SIG-M5 (cell line): ENCODE data around the gene CILP.

Source experiments
- DNase-seq: peaks from one replicate; lab custom pipeline; 2025; lab: John Stamatoyannopoulos, UW

Gene CILP

GRCh38 chr15:65221697-65222096, 10.4 kb upstream of the CILP start:
- no peak for DNase-seq

- DNase-seq: no peak
Observed at GRCh38 chr15:65219137-65219536, 7.9 kb upstream of the CILP start.

GRCh38 chr15:65217526-65218482, 6.5 kb upstream of the CILP start:
- DNase-seq: no peak

- no peak for DNase-seq
Observed at GRCh38 chr15:65215496-65215895, 4.2 kb upstream of the CILP start.

GRCh38 chr15:65214010-65214409, 2.7 kb upstream of the CILP start:
- DNase-seq: no peak

- no peak for DNase-seq
Observed at GRCh38 chr15:65213241-65213640, 2.0 kb upstream of the CILP start.

GRCh38 chr15:65212097-65212496, 824 bp upstream of the CILP start:
- no peak for DNase-seq

- no peak for DNase-seq
Observed at GRCh38 chr15:65211482-65211982, 259 bp upstream of the CILP start.

GRCh38 chr15:65209701-65210643, 1.3 kb downstream of the CILP start:
- no peak for DNase-seq

- no peak for DNase-seq
Observed at GRCh38 chr15:65208647-65209046, 2.6 kb downstream of the CILP start.

- no peak for DNase-seq
Observed at GRCh38 chr15:65207280-65207840, 3.9 kb downstream of the CILP start.

- no peak for DNase-seq
Observed at GRCh38 chr15:65206750-65207149, 4.5 kb downstream of the CILP start.

GRCh38 chr15:65204931-65205660, 6.2 kb downstream of the CILP start:
- no peak for DNase-seq

GRCh38 chr15:65204236-65204930, 6.9 kb downstream of the CILP start:
- DNase-seq: no peak

GRCh38 chr15:65201918-65202317, 9.4 kb downstream of the CILP start:
- no peak for DNase-seq

GRCh38 chr15:65198571-65198970, 12.7 kb downstream of the CILP start:
- DNase-seq: no peak

- no peak for DNase-seq
Observed at GRCh38 chr15:65197337-65197645, 14.0 kb downstream of the CILP start.

- no peak for DNase-seq
Observed at GRCh38 chr15:65196637-65197336, 14.5 kb downstream of the CILP start.

GRCh38 chr15:65195548-65195923, 15.7 kb downstream of the CILP start:
- DNase-seq: no peak

- DNase-seq: no peak
Observed at GRCh38 chr15:65194826-65195547, 16.3 kb downstream of the CILP start.
